Heart left ventricle (tissue), 16 donors: Measurements from ENCODE around the gene DAB1. TPM values are rescaled to one million over a fixed set of nuclear protein-coding genes. Genes with fewer than 3 reads are reported as not detected.

Source experiments
- ATAC-seq, 4 donors: fragments of 200-7000 bp; cut with Tn5 transposase; one replicate each; pipeline ENCODE4 v1.9.1; 2020 to 2022; ENCODE audit warnings: moderate library complexity in 4 of 4, mild to moderate bottlenecking in 3 of 4, moderate number of reproducible peaks in 1 of 4
- DNase-seq, 5 donors: peaks; one replicate each; pipeline ENCODE4 v3.0.0-alpha.2; 2020
- H3K27ac ChIP-seq, 12 donors: fragments of 200-600 bp; sonication (generic) in 4 of 12; one replicate each; pipeline versions ENCODE4 v1.5.0 to v1.8.0; 2016 to 2022; ENCODE audit warnings: mild to moderate bottlenecking in 2 of 12
- H3K27me3 ChIP-seq, 9 donors: fragments of 200-600 bp; sonication (generic) in 2 of 9; one replicate each; pipeline versions ENCODE4 v1.5.1 to v1.8.0; 2016 to 2022; ENCODE audit warnings: mild to moderate bottlenecking in 3 of 9
- H3K36me3 ChIP-seq, 9 donors: fragments of 200-600 bp; sonication (generic) in 2 of 9; one replicate each; pipeline versions ENCODE4 v1.5.0 to v1.8.0; 2018 to 2022; ENCODE audit warnings: mild to moderate bottlenecking in 2 of 9
- H3K4me1 ChIP-seq, 12 donors: fragments of 200-600 bp; sonication (generic) in 4 of 12; one replicate each; pipeline versions ENCODE4 v1.5.0 to v1.8.0; 2016 to 2022; ENCODE audit warnings: mild to moderate bottlenecking in 3 of 12
- H3K4me3 ChIP-seq, 12 donors: fragments of 200-600 bp; sonication (generic) in 4 of 12; one replicate each; pipeline versions ENCODE4 v1.5.0 to v1.8.0; 2017 to 2022; ENCODE audit warnings: mild to moderate bottlenecking in 9 of 12, moderate library complexity in 4 of 12
- H3K9me3 ChIP-seq, 12 donors: fragments of 200-600 bp; sonication (generic) in 4 of 12; one replicate each; pipeline versions ENCODE4 v1.5.0 to v1.8.0; 2016 to 2022; ENCODE audit warnings: mild to moderate bottlenecking in 1 of 12
- CTCF ChIP-seq, 12 donors: fragments of 200-600 bp; sonication (generic) in 4 of 12; IDR thresholded peaks; one replicate each; pipeline versions ENCODE4 v1.5.0 to v1.8.0; 2018 to 2022; ENCODE audit warnings: antibody characterized with exemption in 12 of 12, mild to moderate bottlenecking in 5 of 12
- POLR2A ChIP-seq, 2 donors: fragments of 450-650 bp; IDR thresholded peaks; one replicate each; pipeline ENCODE4 v1.6.1; 2017; ENCODE audit warnings: antibody characterized with exemption in 2 of 2, mild to moderate bottlenecking in 2 of 2, moderate library complexity in 2 of 2
- WGBS, 4 donors: extraction: QIAGEN DNeasy Blood & Tissue Kit in 2 of 4; methylation state at CpG; one replicate each; pipeline versions ENCODE4 v1.1.5 to v1.1.7; 2013 to 2018; 5-methylcytosine and 5-hydroxymethylcytosine counted together
- intact Hi-C, 10 donors: fragments of 100-400 bp; cut with DNase I; formaldehyde crosslinking; loops; one replicate each; pipeline versions ENCODE4 v1.11.1 to v1.14.2; 2022
- polyA plus RNA-seq, 2 donors: library from polyadenylated mRNA; stranded (reverse); fragments of 200-250 nt; gene quantifications; one replicate each; pipeline ENCODE4 v1.2.3, GENCODE V29; 2013
- total RNA-seq, 9 donors: library from RNA; depleted of rRNA in 2 of 9; stranded (reverse); fragments of >200 nt in 2 of 9; fragmentation: NEBNext Ultra II Directional in 3 of 9; extraction: Animal tissue kit (Norgen Biotek cat#: 25700) in 3 of 9; gene quantifications; one replicate each; pipeline versions ENCODE4 v1.1.0 to v1.2.4, GENCODE V29; 2016 to 2023
- donor health status: ischemic (EF 13 %, LVEDD 7.1; RV severe dilation, severe dysfunction).
- donor health status: healthy with polysubstance abuse.
- donor health status: DM: no; HTN: yes; CAD: no.
- donor health status: DM: no; HTN: no; CAD: no.
- donor health status: ischemic (EF 25% LVEDD 6.9; RV normal size, moderate dysfunction).
- donor health status: ischemic (EF 25% LVEDD 5.7; RV mildly dilated, moderate dysfunction).
- donor health status: healthy.
- donor health status: DM: yes; HTN: yes; CAD: no.
- donor health status: ischemic (EF 35%, LVEDD 5.7; RV mildly dilated, moderate dysfunction).
- donor health status: nonischemic (EF 11% LVEDD 7.7; RV severe dilation, severe dysfunction).
- donor health status: DM: yes; HTN: yes; CAD: no.
- donor health status: PGD.
- donor health status: ischemic (EF 29% LVEDD 5.4; RV normal size, mild dysfunction).
- donor health status: nonischemic (EF 23%, LVEDD 6.1; RV moderate dilation, normal function).

DAB1 gene
- total and polyA plus RNA-seq, 11 donors, result 0.26 to 28.8 (median 5.2) TPM

GRCh38 chr1:57337623-57338022 lies 86.2 kb downstream of the DAB1 start:
- ATAC-seq (no peak), DNase-seq (no peak)
- H3K4me3 ChIP-seq, result no peak overlapping the region
- H3K4me1 ChIP-seq, result peaks cover 0 to 3% (median 0%) of the 10 kb centered on the region in 12 donors
- TF ChIP-seq POLR2A (IDR thresholded peaks at IDR 0.05) (no peak), CTCF (IDR thresholded peaks at IDR 0.05) (no peak)
- intact Hi-C loops, result no loop called here
- no peak overlapping the region for H3K27ac ChIP-seq
- no peaks in the 10 kb centered on the region for H3K36me3 ChIP-seq
- no peaks in the 10 kb centered on the region for H3K27me3 ChIP-seq
- no peaks in the 10 kb centered on the region for H3K9me3 ChIP-seq
- 68 to 73% (median 70%) methylated on average over 3 of the region's 3 CpGs for WGBS, 4 donors

- 36 to 66% (median 57%) methylated on average over 2 of the region's 2 CpGs for WGBS, 4 donors
- H3K4me1 ChIP-seq, result peaks cover 0 to 3% (median 0%) of the 10 kb centered on the region in 12 donors
- intact Hi-C loops, result no loop called here
- H3K27me3 ChIP-seq, result no peaks in the 10 kb centered on the region
- no peaks in the 10 kb centered on the region for H3K36me3 ChIP-seq
- no peak for DNase-seq
- no peak overlapping the region for H3K4me3 ChIP-seq
- H3K9me3 ChIP-seq, result no peaks in the 10 kb centered on the region
- ATAC-seq, result no peak
- no peak for TF ChIP-seq CTCF (IDR thresholded peaks at IDR 0.05)
- TF ChIP-seq POLR2A (IDR thresholded peaks at IDR 0.05), result no peak
- no peak overlapping the region for H3K27ac ChIP-seq
Measured at GRCh38 chr1:57336793-57337192, 87.1 kb downstream of the DAB1 start.

GRCh38 chr1:57331620-57332019 lies 92.2 kb downstream of the DAB1 start:
- Histone ChIP-seq H3K4me3 (no peak overlapping the region), H3K9me3 (no peaks in the 10 kb centered on the region), H3K4me1 (peaks cover 0 to 3% (median 0%) of the 10 kb centered on the region in 12 donors), H3K36me3 (no peaks in the 10 kb centered on the region), H3K27ac (no peak overlapping the region), H3K27me3 (no peaks in the 10 kb centered on the region)
- 75 to 96% (median 96%) methylated on average over 3 of the region's 3 CpGs for WGBS, 4 donors
- no peak for DNase-seq
- ATAC-seq, result no peak
- no peak for TF ChIP-seq POLR2A (IDR thresholded peaks at IDR 0.05)
- no peak for TF ChIP-seq CTCF (IDR thresholded peaks at IDR 0.05)
- intact Hi-C loops, result no loop called here

GRCh38 chr1:57329937-57330336 lies 93.9 kb downstream of the DAB1 start:
- ATAC-seq (no peak), DNase-seq (no peak)
- intact Hi-C loops, result loop anchor here in 1 of 10 donors (10.0 kb wide), 1 partner anchor 245 kb away; no protein-coding TSS in a partner anchor
- Histone ChIP-seq H3K27ac (no peak overlapping the region), H3K27me3 (no peaks in the 10 kb centered on the region), H3K4me3 (no peak overlapping the region), H3K4me1 (peaks cover 0 to 13% (median 0%) of the 10 kb centered on the region in 12 donors), H3K9me3 (no peaks in the 10 kb centered on the region), H3K36me3 (no peaks in the 10 kb centered on the region)
- no peak for TF ChIP-seq POLR2A (IDR thresholded peaks at IDR 0.05)
- TF ChIP-seq CTCF (IDR thresholded peaks at IDR 0.05), result no peak
- WGBS, 4 donors, result 68 to 76% (median 74%) methylated on average over 1 of the region's 1 CpG
